H1 (cell line): ENCODE results near the gene CUL1. TPM values are rescaled to one million over a fixed set of nuclear protein-coding genes. Genes with fewer than 3 reads are reported as not detected.

ENCODE experiments used
- CTCF ChIA-PET: fragments of 300-600 bp; sonication (Branson Sonifier 250); formaldehyde crosslinking; loops from one replicate; lab custom pipeline; 2021; ENCODE audit not compliant: partially characterized antibody; lab: Charles Lee
- POLR2A ChIA-PET: fragments of 300-600 bp; sonication (Branson Sonifier 250); formaldehyde crosslinking; loops from one replicate; lab custom pipeline; 2021; ENCODE audit warnings: inconsistent platforms; ENCODE audit not compliant: partially characterized antibody; lab: Charles Lee
- DNase-seq, 2 experiments: peaks; one replicate each; pipeline versions ENCODE4 v3.0.0 to v3.0.0-alpha.2; 2010 to 2022; ENCODE audit warnings: low spot score in 2 of 2, low read depth in 1 of 2, mixed read lengths in 1 of 2
- FAIRE-seq: peaks from 2 replicates; lab custom pipeline; 2011; peaks lifted over from hg19 to GRCh38; lab: Jason Lieb, UNC
- H2AFZ ChIP-seq: 2 replicates; pipeline ENCODE4 v1.8.1; 2012; ENCODE audit warnings: low read length, inconsistent platforms
- H2AK5ac ChIP-seq: 2 replicates; pipeline ENCODE4 v1.6.1; 2013; ENCODE audit warnings: low read depth, low read length
- H2BK120ac ChIP-seq: replicated peaks from 2 replicates; pipeline ENCODE3; 2013; ENCODE audit warnings: low read depth, low read length, inconsistent platforms
- H2BK12ac ChIP-seq: 2 replicates; pipeline ENCODE4 v1.6.1; 2013; ENCODE audit warnings: low read depth, low read length
- H2BK15ac ChIP-seq: 2 replicates; pipeline ENCODE4 v1.6.1; 2013; ENCODE audit warnings: low read length
- H2BK20ac ChIP-seq: 2 replicates; pipeline ENCODE4 v1.6.1; 2013; ENCODE audit warnings: low read length
- H2BK5ac ChIP-seq: 2 replicates; pipeline ENCODE4 v1.6.1; 2013; ENCODE audit warnings: low read depth, low read length
- H3K14ac ChIP-seq: 2 replicates; pipeline ENCODE4 v1.6.1; 2013; ENCODE audit warnings: inconsistent platforms; ENCODE audit not compliant: insufficient read length
- H3K18ac ChIP-seq: 2 replicates; pipeline ENCODE4 v1.6.1; 2013; ENCODE audit warnings: low read length; ENCODE audit errors: extremely low read depth
- H3K23ac ChIP-seq: 2 replicates; pipeline ENCODE4 v1.6.1; 2013; ENCODE audit warnings: inconsistent platforms; ENCODE audit not compliant: insufficient read length
- H3K23me2 ChIP-seq: 2 replicates; pipeline ENCODE4 v1.6.1; 2013; ENCODE audit warnings: low read depth, low read length
- H3K27ac ChIP-seq: 2 replicates; pipeline ENCODE4 v1.6.1; 2011; ENCODE audit warnings: low read depth, low read length, inconsistent platforms
- H3K27me3 ChIP-seq, 4 experiments: replicated peaks in 1 of 4; 1 replicate in 1 of 4; 2 replicates in 3 of 4; pipeline versions ENCODE4 v1.6.1 to v1.8.1; 2011 to 2013; ENCODE audit warnings: low read length in 3 of 4, mild to moderate bottlenecking in 3 of 4, inconsistent platforms in 2 of 4, mixed read lengths in 2 of 4, moderate library complexity in 1 of 4; ENCODE audit not compliant: control insufficient read depth in 3 of 4, insufficient read depth in 3 of 4; ENCODE audit errors: extremely low read depth in 1 of 4
- H3K36me3 ChIP-seq, 4 experiments: 2 replicates each; pipeline versions ENCODE4 v1.6.1 to v1.8.1; 2011 to 2013; ENCODE audit warnings: mild to moderate bottlenecking in 4 of 4, low read length in 3 of 4, moderate library complexity in 2 of 4, control low read depth in 1 of 4, inconsistent platforms in 1 of 4; ENCODE audit not compliant: insufficient read depth in 4 of 4, control insufficient read depth in 2 of 4
- H3K4ac ChIP-seq: replicated peaks from 2 replicates; pipeline ENCODE3; 2013; ENCODE audit warnings: low read length, low read depth, mixed read lengths, inconsistent platforms; ENCODE audit not compliant: insufficient read length
- H3K4me1 ChIP-seq, 4 experiments: replicated peaks in 1 of 4; 1 replicate in 1 of 4; 2 replicates in 3 of 4; pipeline versions ENCODE4 v1.6.1 to v1.8.1; 2011 to 2013; ENCODE audit warnings: low read length in 3 of 4, inconsistent platforms in 2 of 4, mixed read lengths in 1 of 4; ENCODE audit not compliant: insufficient read depth in 4 of 4, control insufficient read depth in 3 of 4
- H3K4me2 ChIP-seq, 2 experiments: 2 replicates each; pipeline versions ENCODE4 v1.6.1 to v1.8.1; 2011 to 2013; ENCODE audit warnings: low read depth in 2 of 2, low read length in 2 of 2, control low read depth in 1 of 2, inconsistent platforms in 1 of 2, mild to moderate bottlenecking in 1 of 2; ENCODE audit not compliant: insufficient read depth in 1 of 2
- H3K4me3 ChIP-seq, 4 experiments: fragments of 200-600, 300-600 bp in 1 of 4; sonication (generic), shearing (Covaris generic), sonication (Bioruptor Twin) in 1 of 4; 2 replicates each; pipeline versions ENCODE4 v1.5.1 to v1.8.1; 2011 to 2016; ENCODE audit warnings: low read length in 4 of 4, low read depth in 3 of 4, control low read depth in 2 of 4, inconsistent platforms in 2 of 4, mild to moderate bottlenecking in 2 of 4, mixed read lengths in 1 of 4, moderate library complexity in 1 of 4; ENCODE audit not compliant: insufficient read depth in 2 of 4; ENCODE audit errors: extremely low read depth in 1 of 4
- H3K56ac ChIP-seq: replicated peaks from 2 replicates; pipeline ENCODE3; 2013; ENCODE audit warnings: low read depth, mild to moderate bottlenecking, mixed read lengths, low read length, inconsistent platforms; ENCODE audit not compliant: insufficient read length
- H3K79me1 ChIP-seq: 2 replicates; pipeline ENCODE4 v1.6.1; 2013; ENCODE audit warnings: low read depth, low read length, control low read depth
- H3K79me2 ChIP-seq, 2 experiments: 2 replicates each; pipeline versions ENCODE4 v1.6.1 to v1.8.1; 2012 to 2013; ENCODE audit warnings: low read length in 2 of 2, mild to moderate bottlenecking in 2 of 2, inconsistent platforms in 1 of 2; ENCODE audit not compliant: insufficient read depth in 2 of 2, control insufficient read depth in 1 of 2
- H3K9ac ChIP-seq, 4 experiments: replicated peaks in 1 of 4; 1 replicate in 1 of 4; 2 replicates in 3 of 4; pipeline versions ENCODE4 v1.6.1 to v1.8.1; 2011 to 2013; ENCODE audit warnings: low read depth in 3 of 4, low read length in 3 of 4, control low read depth in 2 of 4, mild to moderate bottlenecking in 2 of 4, moderate library complexity in 2 of 4, inconsistent platforms in 1 of 4; ENCODE audit errors: extremely low read depth in 1 of 4
- H3K9me3 ChIP-seq, 2 experiments: 2 replicates each; pipeline versions ENCODE4 v1.6.1 to v1.8.1; 2012 to 2013; ENCODE audit warnings: mild to moderate bottlenecking in 2 of 2, moderate library complexity in 2 of 2, control low read depth in 1 of 2, inconsistent platforms in 1 of 2, low read depth in 1 of 2, low read length in 1 of 2, mixed read lengths in 1 of 2; ENCODE audit not compliant: insufficient read depth in 2 of 2
- H4K20me1 ChIP-seq, 2 experiments: replicated peaks in 1 of 2; 2 replicates each; pipeline versions ENCODE3 to v1.8.1; 2011 to 2013; ENCODE audit warnings: inconsistent platforms in 2 of 2, low read length in 2 of 2, mild to moderate bottlenecking in 1 of 2; ENCODE audit not compliant: insufficient read depth in 2 of 2, control insufficient read depth in 1 of 2
- H4K5ac ChIP-seq: 2 replicates; pipeline ENCODE4 v1.6.1; 2013; ENCODE audit warnings: low read length, low read depth, mixed read lengths, inconsistent platforms; ENCODE audit not compliant: insufficient read length
- H4K8ac ChIP-seq: 2 replicates; pipeline ENCODE4 v1.8.0; 2013; ENCODE audit warnings: mild to moderate bottlenecking, moderate library complexity, low read length, inconsistent platforms; ENCODE audit not compliant: insufficient read depth; ENCODE audit errors: extremely low read depth
- H4K91ac ChIP-seq: replicated peaks from 2 replicates; pipeline ENCODE3; 2013; ENCODE audit warnings: low read length, mixed read lengths, inconsistent platforms; ENCODE audit not compliant: insufficient read length
- BCL11A ChIP-seq, 2 experiments: IDR thresholded peaks; one replicate each; pipeline ENCODE4 v1.6.1; 2011; ENCODE audit warnings: low read depth in 2 of 2, low read length in 2 of 2, mild to moderate bottlenecking in 2 of 2
- CBX5 ChIP-seq: fragments of 300-800, 300-1000 bp; sonication (generic); IDR thresholded peaks from 2 replicates; pipeline ENCODE4 v1.7.1; 2016; ENCODE audit warnings: antibody characterized with exemption, low read length, low read depth
- CBX8 ChIP-seq: fragments of 300-800, 300-1000 bp; sonication (generic); IDR thresholded peaks from 2 replicates; pipeline ENCODE4 v1.7.1; 2016; ENCODE audit warnings: low read depth, low read length, borderline replicate concordance
- CEBPB ChIP-seq: IDR thresholded peaks from 2 replicates; pipeline ENCODE4 v1.6.1; 2012; ENCODE audit warnings: low read depth, low read length
- CREB1 ChIP-seq: IDR thresholded peaks from 2 replicates; pipeline ENCODE4 v1.6.1; 2012; ENCODE audit warnings: inconsistent platforms
- JUND ChIP-seq: IDR thresholded peaks from 2 replicates; pipeline ENCODE4 v1.6.1; 2011; ENCODE audit warnings: mild to moderate bottlenecking, improper control_type of control experiment, low read length
- KDM1A ChIP-seq: fragments of 200-600, 300-600 bp; sonication (generic); IDR thresholded peaks from 2 replicates; pipeline ENCODE4 v1.7.1; 2016; ENCODE audit warnings: mild to moderate bottlenecking, low read length, borderline replicate concordance
- NANOG ChIP-seq: IDR thresholded peaks from 2 replicates; pipeline ENCODE4 v1.6.1; 2011; ENCODE audit warnings: low read length, low read depth, mild to moderate bottlenecking, inconsistent platforms; ENCODE audit not compliant: insufficient read depth, poor library complexity, severe bottlenecking
- PHF8 ChIP-seq: fragments of 200-600 bp; sonication (generic); conservative IDR thresholded peaks from 2 replicates; pipeline ENCODE4 v1.7.1; 2012; ENCODE audit warnings: low read depth, mild to moderate bottlenecking, inconsistent platforms, low read length, moderate library complexity
- SIX5 ChIP-seq: IDR thresholded peaks from 2 replicates; pipeline ENCODE4 v1.6.1; 2011; ENCODE audit warnings: mild to moderate bottlenecking, low read depth, low read length
- SP1 ChIP-seq: IDR thresholded peaks from 2 replicates; pipeline ENCODE4 v1.6.1; 2011; ENCODE audit warnings: low read depth, low read length
- SUZ12 ChIP-seq: fragments of 200-600 bp; sonication (generic); IDR thresholded peaks from 2 replicates; pipeline ENCODE4 v1.6.1; 2012; ENCODE audit warnings: mild to moderate bottlenecking, inconsistent platforms, low read length, moderate library complexity, mixed read lengths
- TEAD4 ChIP-seq: IDR thresholded peaks from 2 replicates; pipeline ENCODE4 v1.6.1; 2012; ENCODE audit warnings: low read depth, low read length, inconsistent platforms, mixed read lengths
- ZNF274 ChIP-seq: IDR thresholded peaks from 2 replicates; pipeline ENCODE4 v1.7.0; 2012; ENCODE audit warnings: low read length, borderline replicate concordance; ENCODE audit errors: extremely low read depth
- WGBS, 2 experiments: shearing (Covaris generic) in 1 of 2; methylation state at CpG; one replicate each; pipeline versions ENCODE4 v1.1.6 to v1.1.7; 2013 to 2015; ENCODE audit warnings: low lambda C conversion rate in 2 of 2, mixed read lengths in 2 of 2, inconsistent platforms in 1 of 2, low coverage in 1 of 2, missing lambda C conversion rate in 1 of 2; ENCODE audit not compliant: insufficient replicate concordance in 2 of 2, insufficient coverage in 1 of 2, insufficient read length in 1 of 2; ENCODE audit errors: extremely low coverage in 1 of 2, missing lambda C conversion rate in 1 of 2; 5-methylcytosine and 5-hydroxymethylcytosine counted together
- polyA plus RNA-seq, 7 experiments: library from polyadenylated mRNA; depleted of rRNA in 3 of 7; stranded (reverse) in 5 of 7; unstranded in 2 of 7; fragments of >200 nt in 5 of 7; fragments of 200-250 nt in 2 of 7; gene quantifications; 1 replicate in 5 of 7; 2 replicates in 1 of 7; 4 replicates in 1 of 7; pipeline versions ENCODE4 v1.2.1 to v1.2.3, GENCODE V29; 2011 to 2013; ENCODE audit warnings: missing spikeins in 2 of 7, mixed read lengths in 2 of 7
- total RNA-seq: library from RNA; stranded (reverse); fragmentation: NEBNext Ultra II Directional; extraction: Animal tissue kit (Norgen Biotek cat#: 25700); gene quantifications from 2 replicates; pipeline ENCODE4 v1.2.1, GENCODE V29; 2021
- TF ChIP-seq, protein P1 (sequence below): IDR thresholded peaks from 2 replicates; pipeline ENCODE4 v1.6.1; 2011; ENCODE audit warnings: low read depth, mild to moderate bottlenecking, low read length; ENCODE audit not compliant: insufficient read depth

The CUL1 gene
- total and polyA plus RNA-seq, 2 of the 8 experiments (the other 6 are each of a cell fraction or from before 2014, with no cell fraction given) = 33.0 to 77.3 TPM

DNA sequence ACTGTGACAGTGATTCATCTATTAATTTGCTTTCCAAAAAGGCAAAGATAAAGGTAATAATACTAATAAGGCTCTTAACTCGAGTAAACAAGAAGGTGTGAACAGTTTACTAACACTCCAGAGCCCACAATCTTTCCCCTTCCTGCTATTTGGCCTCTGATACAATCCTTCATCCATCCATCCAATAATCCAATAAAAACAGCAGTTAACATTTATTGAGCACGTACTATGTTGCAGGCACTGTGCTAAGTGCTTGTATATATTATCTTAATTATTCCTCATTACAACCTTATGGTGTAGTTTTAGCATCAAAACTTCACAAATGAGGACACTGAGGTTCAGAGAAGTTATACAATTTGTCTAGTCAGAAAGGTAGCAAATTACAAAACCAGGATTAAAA, 135.9 kb downstream of the CUL1 start:
- H4K5ac ChIP-seq = no peak overlapping the region
- 94% methylated on average over 2 of the region's 2 CpGs; no CpG with 5 or more reads in 1 of the 2 experiments for WGBS, 2 experiments
- no peak overlapping the region for H3K9ac ChIP-seq
- no peak overlapping the region for H3K56ac ChIP-seq
- no peak overlapping the region for H2BK5ac ChIP-seq
- no peaks in the 10 kb centered on the region for H3K4me1 ChIP-seq
- H3K23me2 ChIP-seq = no peaks in the 10 kb centered on the region
- H3K14ac ChIP-seq = no peak overlapping the region
- H4K20me1 ChIP-seq = peaks cover 2 to 5% of the 10 kb centered on the region in 2 experiments
- no peak overlapping the region for H2BK120ac ChIP-seq
- peaks cover 7% of the 10 kb centered on the region; the same call in 1 of the 2 replicates for H3K79me1 ChIP-seq
- no peak overlapping the region for H3K4me3 ChIP-seq
- H3K36me3 ChIP-seq = peaks cover 0 to 5% (median 2%) of the 10 kb centered on the region in 4 experiments; a peak in 3 of 8 replicates
- no peak overlapping the region for H3K18ac ChIP-seq
- no peak overlapping the region for H2BK15ac ChIP-seq
- no peak overlapping the region for H3K23ac ChIP-seq
- H3K9me3 ChIP-seq = no peaks in the 10 kb centered on the region
- H3K4ac ChIP-seq = no peak overlapping the region
- FAIRE-seq = no peak
- H3K27me3 ChIP-seq = peaks cover 0 to 1% (median 0%) of the 10 kb centered on the region in 4 experiments; a peak in 1 of 7 replicates
- no peak overlapping the region for H3K27ac ChIP-seq
- no peak for DNase-seq
- H3K79me2 ChIP-seq = peaks cover 0 to 42% of the 10 kb centered on the region in 2 experiments; a peak in 2 of 4 replicates
- H2BK12ac ChIP-seq = no peak overlapping the region
- H3K4me2 ChIP-seq = no peak overlapping the region
- no peak overlapping the region for H4K8ac ChIP-seq
- ChIA-PET POLR2A (no interaction called here), CTCF (no interaction called here)
- no peak overlapping the region for H2BK20ac ChIP-seq
- H2AK5ac ChIP-seq = no peak overlapping the region
- H4K91ac ChIP-seq = no peak overlapping the region
- H2AFZ ChIP-seq = no peak overlapping the region
- TF ChIP-seq BCL11A (IDR thresholded peaks at IDR 0.05; ENCODE audit: low read depth in 2 of 2, low read length in 2 of 2) = no peak
- no peak for TF ChIP-seq SIX5
- TF ChIP-seq JUND = no peak
- no peak for TF ChIP-seq CBX5
- TF ChIP-seq CREB1 = no peak
- TF ChIP-seq CEBPB = no peak
- TF ChIP-seq TEAD4 = no peak
- TF ChIP-seq PHF8 = no peak
- TF ChIP-seq, protein P1, sequence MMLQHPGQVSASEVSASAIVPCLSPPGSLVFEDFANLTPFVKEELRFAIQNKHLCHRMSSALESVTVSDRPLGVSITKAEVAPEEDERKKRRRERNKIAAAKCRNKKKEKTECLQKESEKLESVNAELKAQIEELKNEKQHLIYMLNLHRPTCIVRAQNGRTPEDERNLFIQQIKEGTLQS = no peak
- TF ChIP-seq ZNF274 = no peak
- TF ChIP-seq SUZ12 = no peak
- TF ChIP-seq KDM1A = no peak
- no peak for TF ChIP-seq NANOG
- TF ChIP-seq SP1 = no peak
- TF ChIP-seq CBX8 = no peak
